HG03571 (cell line): ENCODE measurements around the gene DCC.

Source experiments
- ATAC-seq: cut with Tn5 transposase; IDR thresholded peaks from one replicate; pipeline ENCODE4 v1.9.1; 2021; ENCODE audit not compliant: unreplicated experiment

Gene DCC

GRCh38 chr18:52582061-52582460, 242.1 kb downstream of the DCC start:
- no peak for ATAC-seq

- ATAC-seq = no peak
These were observed 242.5 kb downstream of the DCC start for GRCh38 chr18:52582516-52582915.

- ATAC-seq = no peak
These were observed 248.9 kb downstream of the DCC start for GRCh38 chr18:52588931-52589330.

GRCh38 chr18:52596748-52597435, 256.9 kb downstream of the DCC start:
- no peak for ATAC-seq

GRCh38 chr18:52598921-52599320, 258.9 kb downstream of the DCC start:
- no peak for ATAC-seq

GRCh38 chr18:52602820-52603219, 262.8 kb downstream of the DCC start:
- ATAC-seq = no peak

- ATAC-seq = no peak
These were observed 265.3 kb downstream of the DCC start for GRCh38 chr18:52605345-52605744.

- ATAC-seq = no peak
These were observed 268.0 kb downstream of the DCC start for GRCh38 chr18:52607985-52608384.

- ATAC-seq = no peak
These were observed 270.6 kb downstream of the DCC start for GRCh38 chr18:52610451-52611115.

- ATAC-seq = no peak
These were observed 272.4 kb downstream of the DCC start for GRCh38 chr18:52612406-52612805.

GRCh38 chr18:52615321-52615720, 275.3 kb downstream of the DCC start:
- ATAC-seq = no peak

GRCh38 chr18:52615943-52616342, 275.9 kb downstream of the DCC start:
- no peak for ATAC-seq

GRCh38 chr18:52617931-52618330, 277.9 kb downstream of the DCC start:
- ATAC-seq = no peak

GRCh38 chr18:52620926-52621439, 281.0 kb downstream of the DCC start:
- no peak for ATAC-seq

GRCh38 chr18:52624702-52625101, 284.7 kb downstream of the DCC start:
- no peak for ATAC-seq

- no peak for ATAC-seq
These were observed 296.5 kb downstream of the DCC start for GRCh38 chr18:52636536-52636935.

GRCh38 chr18:52648201-52648600, 308.2 kb downstream of the DCC start:
- ATAC-seq = no peak

- no peak for ATAC-seq
These were observed 312.4 kb downstream of the DCC start for GRCh38 chr18:52652391-52652790.

- ATAC-seq = no peak
These were observed 317.2 kb downstream of the DCC start for GRCh38 chr18:52657043-52657805.

- ATAC-seq = no peak
These were observed 327.6 kb downstream of the DCC start for GRCh38 chr18:52667463-52668065.

- ATAC-seq = no peak
These were observed 330.9 kb downstream of the DCC start for GRCh38 chr18:52670896-52671295.
